Sigmoid colon (tissue), 7 donors: ENCODE data around the gene TNS2. TPM values are rescaled to one million over a fixed set of nuclear protein-coding genes. Genes with fewer than 3 reads are reported as not detected.
A peak's percentile ranks its signal among the peaks of the same experiment; 100 is the strongest.

Experiments used
- DNase-seq: peaks from one replicate; pipeline ENCODE4 v3.0.0-alpha.2; 2019
- H3K27ac ChIP-seq, 4 donors: fragments of 200-600 bp; sonication (generic); one replicate each; pipeline ENCODE4 v1.5.1; 2016 to 2019; ENCODE audit warnings: mild to moderate bottlenecking in 1 of 4
- H3K27me3 ChIP-seq, 3 donors: fragments of 200-600 bp; sonication (generic); one replicate each; pipeline ENCODE4 v1.5.1; 2019; ENCODE audit warnings: mild to moderate bottlenecking in 1 of 3
- H3K36me3 ChIP-seq, 4 donors: fragments of 200-600 bp; sonication (generic); one replicate each; pipeline ENCODE4 v1.5.1; 2016 to 2019
- H3K4me1 ChIP-seq, 4 donors: fragments of 200-600 bp; sonication (generic); one replicate each; pipeline ENCODE4 v1.5.1; 2017 to 2019
- H3K4me3 ChIP-seq, 4 donors: fragments of 200-600 bp; sonication (generic); one replicate each; pipeline ENCODE4 v1.5.1; 2017 to 2019; ENCODE audit warnings: mild to moderate bottlenecking in 2 of 4, moderate library complexity in 1 of 4
- H3K9me3 ChIP-seq, 4 donors: fragments of 200-600 bp in 3 of 4; sonication (generic) in 3 of 4; one replicate each; pipeline versions ENCODE4 v1.5.1 to v1.6.1; 2013 to 2019
- EP300 ChIP-seq, 4 donors: sonication (generic); formaldehyde crosslinking; IDR thresholded peaks; one replicate each; pipeline ENCODE4 v1.6.1; 2017; ENCODE audit warnings: antibody characterized with exemption in 4 of 4
- POLR2A ChIP-seq, 2 donors: fragments of 450-650 bp; IDR thresholded peaks; one replicate each; pipeline ENCODE4 v1.6.1; 2016; ENCODE audit warnings: antibody characterized with exemption in 2 of 2, mild to moderate bottlenecking in 2 of 2, moderate library complexity in 2 of 2
- POLR2AphosphoS5 ChIP-seq, 4 donors: sonication (generic); formaldehyde crosslinking; IDR thresholded peaks; one replicate each; pipeline ENCODE4 v1.6.1; 2017; ENCODE audit warnings: antibody characterized with exemption in 4 of 4
- WGBS, 2 donors: extraction: QIAGEN DNeasy Blood & Tissue Kit; methylation state at CpG; one replicate each; pipeline ENCODE4 v1.1.7; 2013; 5-methylcytosine and 5-hydroxymethylcytosine counted together
- intact Hi-C: fragments of 100-400 bp; cut with DNase I; formaldehyde crosslinking; loops from one replicate; pipeline ENCODE4 v1.15.1; 2023
- polyA plus RNA-seq, 3 donors: library from polyadenylated mRNA; stranded (reverse); fragments of 200-250 nt; gene quantifications; one replicate each; pipeline ENCODE4 v1.2.3, GENCODE V29; 2013
- total RNA-seq, 4 donors: library from RNA; depleted of rRNA; stranded (reverse); fragments of >200 nt; gene quantifications; one replicate each; pipeline ENCODE4 v1.1.0, GENCODE V29; 2016
- TF ChIP-seq, protein P1 (sequence below), 4 experiments: fragments of 450-650 bp in 3 of 4; fragments of 200-600 bp in 1 of 4; IDR thresholded peaks; one replicate each; pipeline ENCODE4 v1.5.1; 2016 to 2019; ENCODE audit warnings: antibody characterized with exemption in 4 of 4, mild to moderate bottlenecking in 3 of 4, moderate library complexity in 2 of 4
- donor health status: healthy with polysubstance abuse.
- donor health status: Bipolar disorder and iron deficiency.
- donor health status: healthy.

The TNS2 gene
- total and polyA plus RNA-seq, 7 donors, result 12.5 to 117 (median 109) TPM

DNA sequence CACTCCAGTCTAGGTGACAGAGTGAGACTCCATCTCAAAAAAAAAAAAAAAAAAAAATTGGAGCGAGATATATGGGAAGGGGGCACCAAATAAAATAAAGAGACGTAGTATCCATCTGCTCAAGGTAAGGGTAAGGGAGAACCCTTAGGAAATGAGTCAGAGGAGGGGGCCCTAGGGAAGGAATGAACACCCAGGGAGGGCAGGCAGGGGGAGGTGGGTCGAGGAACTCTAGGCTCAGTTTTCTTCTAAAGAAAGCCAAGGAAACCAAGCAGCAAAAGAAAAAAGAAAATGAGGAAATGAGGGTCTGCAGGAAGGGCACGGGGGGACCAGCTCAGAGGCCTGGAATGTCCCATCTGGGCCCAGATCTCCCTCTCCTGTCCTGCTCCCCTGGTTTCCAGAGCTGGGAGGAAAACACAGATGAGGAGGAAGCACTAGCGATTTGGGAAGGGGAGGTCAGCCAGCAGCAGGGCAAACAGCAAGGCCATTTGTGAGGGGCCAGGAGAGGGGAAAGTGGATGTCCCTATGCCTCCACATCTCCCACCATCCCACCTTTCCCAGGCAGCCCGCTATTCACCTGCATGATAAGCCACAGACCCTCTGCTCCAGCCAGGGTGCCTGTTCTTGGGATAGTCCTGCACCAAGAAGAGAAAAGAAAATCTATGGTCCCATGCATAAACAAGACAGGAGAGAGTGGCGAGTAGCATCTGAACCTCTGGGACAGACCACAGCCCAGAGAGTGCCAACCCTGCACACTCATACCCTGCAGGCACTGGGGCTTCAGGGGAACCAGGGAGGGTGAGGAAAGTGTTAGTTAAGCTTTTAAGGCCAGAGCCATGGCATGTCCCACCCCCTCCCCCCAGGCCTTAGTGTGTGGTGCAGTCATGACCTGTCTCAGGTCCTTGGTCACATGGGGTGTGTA is 17.5 kb downstream of the TNS2 start:
- Histone ChIP-seq H3K4me1 (peaks cover 0 to 66% (median 49%) of the 10 kb centered on the region in 4 donors), H3K27me3 (no peaks in the 10 kb centered on the region), H3K27ac (peak overlapping the region in 1 of 4 donors; percentile 83), H3K9me3 (no peaks in the 10 kb centered on the region), H3K36me3 (peaks cover 0 to 81% (median 16%) of the 10 kb centered on the region in 4 donors), H3K4me3 (no peak overlapping the region)
- intact Hi-C loops, result loop anchor here (5.0 kb wide), 1 partner anchor 130 kb away; no protein-coding TSS in a partner anchor
- TF ChIP-seq POLR2AphosphoS5 (IDR thresholded peaks at IDR 0.05) (peak in 1 of 4 donors; percentile 7), EP300 (IDR thresholded peaks at IDR 0.05) (no peak)
- peak; percentile 51 for DNase-seq
- WGBS, 2 donors, result 82 to 89% methylated on average over 7 of the region's 7 CpGs

DNA sequence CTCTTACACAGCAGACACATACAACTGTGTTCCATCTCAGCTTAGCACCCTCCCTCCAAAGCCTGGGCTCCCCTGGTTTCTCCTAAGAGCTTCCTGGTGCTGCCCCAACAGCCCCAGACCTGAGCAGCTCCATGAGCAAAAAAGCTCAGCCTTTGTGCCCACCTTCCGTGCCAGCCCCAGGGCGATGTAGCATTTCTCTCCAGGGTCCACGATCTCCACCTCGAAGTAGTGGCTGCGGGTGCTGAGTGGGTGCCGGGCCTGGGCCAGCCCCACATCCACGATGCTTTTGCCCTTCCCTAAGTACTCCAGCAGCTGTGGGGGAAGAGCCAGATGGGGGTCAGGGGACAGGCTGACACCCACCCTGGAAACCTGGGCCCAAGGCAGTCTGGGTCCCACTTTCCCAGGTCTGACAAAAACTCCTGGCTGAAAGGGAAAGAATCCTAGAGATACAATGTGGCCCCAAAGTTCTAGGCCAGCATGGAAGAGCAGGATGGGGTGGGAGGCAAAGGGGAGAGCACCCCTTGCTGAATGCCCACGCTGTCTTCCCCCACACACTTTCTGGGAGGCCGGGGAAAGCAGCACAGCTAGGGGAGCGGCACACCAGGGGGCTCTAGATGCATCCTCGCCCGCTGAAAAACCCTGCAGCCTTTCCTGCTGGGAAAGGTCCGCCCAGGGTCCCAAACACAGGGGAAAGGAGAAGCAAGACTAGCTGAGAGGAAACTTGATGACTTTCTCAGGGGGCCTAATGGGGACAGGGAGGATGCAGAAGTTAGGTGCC is 18.3 kb downstream of the TNS2 start:
- TF ChIP-seq, protein P1, sequence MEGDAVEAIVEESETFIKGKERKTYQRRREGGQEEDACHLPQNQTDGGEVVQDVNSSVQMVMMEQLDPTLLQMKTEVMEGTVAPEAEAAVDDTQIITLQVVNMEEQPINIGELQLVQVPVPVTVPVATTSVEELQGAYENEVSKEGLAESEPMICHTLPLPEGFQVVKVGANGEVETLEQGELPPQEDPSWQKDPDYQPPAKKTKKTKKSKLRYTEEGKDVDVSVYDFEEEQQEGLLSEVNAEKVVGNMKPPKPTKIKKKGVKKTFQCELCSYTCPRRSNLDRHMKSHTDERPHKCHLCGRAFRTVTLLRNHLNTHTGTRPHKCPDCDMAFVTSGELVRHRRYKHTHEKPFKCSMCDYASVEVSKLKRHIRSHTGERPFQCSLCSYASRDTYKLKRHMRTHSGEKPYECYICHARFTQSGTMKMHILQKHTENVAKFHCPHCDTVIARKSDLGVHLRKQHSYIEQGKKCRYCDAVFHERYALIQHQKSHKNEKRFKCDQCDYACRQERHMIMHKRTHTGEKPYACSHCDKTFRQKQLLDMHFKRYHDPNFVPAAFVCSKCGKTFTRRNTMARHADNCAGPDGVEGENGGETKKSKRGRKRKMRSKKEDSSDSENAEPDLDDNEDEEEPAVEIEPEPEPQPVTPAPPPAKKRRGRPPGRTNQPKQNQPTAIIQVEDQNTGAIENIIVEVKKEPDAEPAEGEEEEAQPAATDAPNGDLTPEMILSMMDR (IDR thresholded peaks at IDR 0.05), result no peak
- TF ChIP-seq POLR2A (IDR thresholded peaks at IDR 0.05), result no peak
- no peak for TF ChIP-seq POLR2AphosphoS5 (IDR thresholded peaks at IDR 0.05)
- no peak for TF ChIP-seq EP300 (IDR thresholded peaks at IDR 0.05)
- peak; percentile 61 for DNase-seq
- H3K4me3 ChIP-seq, result no peak overlapping the region
- peaks cover 0 to 66% (median 52%) of the 10 kb centered on the region in 4 donors for H3K4me1 ChIP-seq
- no peaks in the 10 kb centered on the region for H3K9me3 ChIP-seq
- WGBS, 2 donors, result 92% methylated on average over 13 of the region's 13 CpGs
- H3K27ac ChIP-seq, result peak overlapping the region in 3 of 4 donors; percentile 37 to 83 (median 54)
- peaks cover 0 to 78% (median 16%) of the 10 kb centered on the region in 4 donors for H3K36me3 ChIP-seq
- H3K27me3 ChIP-seq, result no peaks in the 10 kb centered on the region
- intact Hi-C loops, result loop anchor here (5.0 kb wide), 1 partner anchor 129 kb away; no protein-coding TSS in a partner anchor

DNA sequence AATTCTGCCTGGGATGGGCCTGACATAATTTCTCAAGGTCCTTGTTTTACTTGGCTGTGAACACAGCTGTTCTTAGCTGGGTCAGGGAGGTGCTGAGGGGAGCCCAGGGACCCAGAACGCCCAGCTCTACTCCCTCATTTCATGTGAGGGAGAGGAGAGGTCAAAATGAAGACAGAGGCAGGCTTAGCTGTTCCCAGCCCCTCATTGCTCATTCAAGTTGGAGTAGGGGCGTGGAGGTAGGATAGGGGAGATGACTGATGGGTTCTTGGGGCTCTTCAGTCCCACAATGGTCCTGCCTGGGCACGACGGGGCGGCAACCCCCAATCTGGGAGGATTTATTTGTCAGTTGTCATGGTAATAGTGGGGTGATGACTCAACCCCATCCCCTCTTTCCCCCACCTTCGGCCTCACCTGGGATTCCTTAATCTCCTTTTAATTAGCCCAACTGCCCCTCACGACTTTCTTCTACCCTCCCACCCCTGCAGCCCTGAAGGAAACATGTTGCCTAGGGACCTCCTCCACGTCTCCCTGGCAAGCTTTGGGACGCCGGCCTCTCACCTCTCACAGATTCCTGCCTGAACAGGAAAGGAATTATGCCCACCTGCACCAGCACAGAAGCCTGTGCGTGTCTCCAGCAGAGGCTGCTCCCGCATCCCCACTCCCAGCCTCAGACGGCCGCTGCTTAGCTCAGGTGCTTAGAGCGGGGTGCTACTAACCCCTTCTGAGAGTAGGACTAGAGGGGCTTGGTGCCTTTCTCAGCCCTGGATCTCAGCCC is 19.1 kb downstream of the TNS2 start:
- no peak for TF ChIP-seq EP300 (IDR thresholded peaks at IDR 0.05)
- H3K36me3 ChIP-seq, result peaks cover 0 to 74% (median 14%) of the 10 kb centered on the region in 4 donors
- H3K9me3 ChIP-seq, result no peaks in the 10 kb centered on the region
- H3K4me3 ChIP-seq, result no peak overlapping the region
- 83 to 86% methylated on average over 15 of the region's 15 CpGs for WGBS, 2 donors
- H3K4me1 ChIP-seq, result peaks cover 0 to 67% (median 52%) of the 10 kb centered on the region in 4 donors
- DNase-seq, result peak; percentile 66
- intact Hi-C loops, result loop anchor here (5.0 kb wide), 1 partner anchor 128 kb away; no protein-coding TSS in a partner anchor
- peak overlapping the region; percentile 37 to 83 (median 48) for H3K27ac ChIP-seq
- H3K27me3 ChIP-seq, result no peaks in the 10 kb centered on the region

DNA sequence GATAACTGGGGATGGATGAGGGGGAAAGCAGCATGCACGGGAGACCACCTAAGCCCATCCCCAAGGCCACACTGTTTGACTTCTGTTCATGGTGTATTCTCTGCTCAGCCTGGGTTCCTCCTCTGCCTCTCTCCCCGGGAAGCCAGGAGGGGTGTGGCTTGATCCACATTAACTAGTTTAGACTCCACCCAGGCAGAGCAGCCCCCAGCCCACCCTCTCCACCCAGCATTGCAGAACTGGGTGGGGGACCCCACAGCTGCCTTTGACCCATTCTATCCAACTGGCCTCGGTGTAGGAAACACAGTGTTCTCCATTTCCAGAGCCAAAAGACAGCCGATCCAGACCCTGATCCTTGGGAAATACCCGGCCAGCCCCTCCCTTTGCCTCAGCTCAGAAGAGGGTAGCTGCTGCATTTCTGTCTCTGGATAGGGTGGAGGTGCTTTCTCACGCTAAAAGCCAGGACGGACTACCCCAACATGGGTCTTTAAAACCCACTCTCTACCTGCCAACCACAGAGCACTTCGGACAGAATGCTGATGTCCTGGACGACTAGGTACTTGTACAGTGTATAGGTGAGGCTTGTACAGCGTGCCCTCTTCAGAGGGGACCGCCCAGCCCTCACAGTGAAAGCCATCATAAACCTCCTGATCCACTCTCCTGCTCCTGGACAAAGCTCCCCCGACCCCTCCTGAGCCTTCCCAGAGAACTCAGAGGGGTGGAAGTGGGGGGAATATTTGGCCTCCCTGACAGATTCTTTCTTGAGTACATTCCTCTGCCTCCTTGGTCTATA is 20.0 kb downstream of the TNS2 start:
- H3K4me3 ChIP-seq, result no peak overlapping the region
- no peaks in the 10 kb centered on the region for H3K27me3 ChIP-seq
- peak in 2 of 4 donors; percentile 19 to 29 for TF ChIP-seq POLR2AphosphoS5 (IDR thresholded peaks at IDR 0.05)
- no peak for TF ChIP-seq POLR2A (IDR thresholded peaks at IDR 0.05)
- TF ChIP-seq EP300 (IDR thresholded peaks at IDR 0.05), result no peak
- no peaks in the 10 kb centered on the region for H3K9me3 ChIP-seq
- peaks cover 0 to 74% (median 18%) of the 10 kb centered on the region in 4 donors for H3K36me3 ChIP-seq
- intact Hi-C loops, result loop anchor here (5.0 kb wide), 1 partner anchor 127 kb away; no protein-coding TSS in a partner anchor
- H3K4me1 ChIP-seq, result peaks cover 0 to 70% (median 54%) of the 10 kb centered on the region in 4 donors
- DNase-seq, result peak; percentile 87
- peak overlapping the region; percentile 37 to 83 (median 60) for H3K27ac ChIP-seq
- WGBS, 2 donors, result 78 to 79% methylated on average over 12 of the region's 12 CpGs

DNA sequence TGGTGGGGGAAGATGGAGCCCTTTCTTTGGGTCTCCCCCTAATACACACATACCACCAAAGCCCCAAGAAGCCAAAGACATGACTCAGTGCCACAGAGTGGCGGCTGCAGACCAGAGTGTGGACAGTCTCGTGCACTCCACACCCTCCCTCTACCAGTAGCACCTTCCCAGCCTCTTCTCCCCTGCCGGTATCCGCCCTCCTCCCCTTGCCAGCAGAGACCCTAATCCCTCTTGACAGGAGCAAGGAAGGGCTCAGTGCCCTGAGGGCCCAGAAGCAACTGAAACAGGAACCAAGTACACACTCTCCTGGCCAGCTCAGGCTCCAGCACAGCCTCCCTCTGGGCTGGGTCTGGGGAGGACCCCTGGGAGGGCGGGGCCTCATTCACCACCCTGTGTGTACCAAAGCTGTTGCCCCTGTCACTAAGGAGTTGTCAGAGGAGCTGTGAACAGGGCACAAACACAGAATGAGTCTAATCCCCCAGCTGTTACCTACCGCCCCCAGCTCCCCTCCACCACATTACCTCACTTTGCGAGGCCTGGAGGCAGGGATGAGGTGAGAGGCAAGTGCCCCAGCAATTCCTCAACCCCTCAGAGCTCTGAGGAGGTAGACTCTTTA is 21.1 kb downstream of the TNS2 start:
- Histone ChIP-seq H3K27ac (peak overlapping the region; percentile 62 to 83 (median 71)), H3K27me3 (no peaks in the 10 kb centered on the region), H3K4me1 (peaks cover 0 to 65% (median 52%) of the 10 kb centered on the region in 4 donors), H3K36me3 (peaks cover 4 to 76% (median 20%) of the 10 kb centered on the region in 4 donors), H3K4me3 (no peak overlapping the region), H3K9me3 (no peaks in the 10 kb centered on the region)
- intact Hi-C loops, result no loop called here
- peak; percentile 61 for DNase-seq
- no peak for TF ChIP-seq POLR2AphosphoS5 (IDR thresholded peaks at IDR 0.05)
- 87 to 91% methylated on average over 7 of the region's 7 CpGs for WGBS, 2 donors
